GM18526 (cell line): ENCODE measurements around the gene SLC22A13.

Experiments used
- POLR2A ChIP-seq: IDR thresholded peaks from 3 replicates; pipeline ENCODE4 v1.6.1; 2011; ENCODE audit not compliant: insufficient read length; ENCODE audit errors: extremely low read depth

Gene SLC22A13

DNA sequence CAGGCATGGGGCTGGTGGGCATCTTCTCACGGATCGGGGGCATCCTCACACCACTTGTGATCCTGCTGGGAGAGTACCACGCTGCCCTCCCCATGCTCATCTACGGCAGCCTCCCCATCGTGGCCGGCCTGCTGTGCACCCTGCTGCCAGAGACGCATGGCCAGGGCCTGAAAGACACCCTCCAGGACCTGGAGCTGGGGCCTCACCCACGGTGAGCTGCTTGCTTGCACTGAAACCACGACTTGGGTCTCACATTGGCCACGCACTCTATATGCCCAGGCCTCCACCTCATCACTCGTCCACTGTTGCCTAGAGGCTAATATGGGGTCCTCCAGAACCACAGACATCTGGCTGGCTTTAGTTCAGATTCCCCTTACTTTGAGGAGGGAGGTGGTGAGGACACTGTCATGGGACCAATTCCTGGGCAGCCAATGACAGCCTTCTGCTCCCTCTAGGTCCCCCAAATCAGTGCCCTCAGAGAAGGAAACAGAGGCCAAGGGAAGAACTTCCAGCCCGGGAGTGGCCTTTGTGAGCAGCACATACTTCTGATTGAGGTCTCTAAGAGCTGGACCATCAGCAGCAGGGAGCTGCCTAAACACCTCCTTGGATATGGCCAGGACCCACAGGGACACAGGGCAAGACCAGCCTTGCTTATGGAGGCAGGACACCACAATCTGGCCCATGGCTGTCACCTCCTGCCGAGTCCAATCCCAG, 11.5 kb downstream of the SLC22A13 start:
- no peak for TF ChIP-seq POLR2A

GRCh38 chr3:38278841-38279240, 13.2 kb downstream of the SLC22A13 start:
- TF ChIP-seq POLR2A: no peak

DNA sequence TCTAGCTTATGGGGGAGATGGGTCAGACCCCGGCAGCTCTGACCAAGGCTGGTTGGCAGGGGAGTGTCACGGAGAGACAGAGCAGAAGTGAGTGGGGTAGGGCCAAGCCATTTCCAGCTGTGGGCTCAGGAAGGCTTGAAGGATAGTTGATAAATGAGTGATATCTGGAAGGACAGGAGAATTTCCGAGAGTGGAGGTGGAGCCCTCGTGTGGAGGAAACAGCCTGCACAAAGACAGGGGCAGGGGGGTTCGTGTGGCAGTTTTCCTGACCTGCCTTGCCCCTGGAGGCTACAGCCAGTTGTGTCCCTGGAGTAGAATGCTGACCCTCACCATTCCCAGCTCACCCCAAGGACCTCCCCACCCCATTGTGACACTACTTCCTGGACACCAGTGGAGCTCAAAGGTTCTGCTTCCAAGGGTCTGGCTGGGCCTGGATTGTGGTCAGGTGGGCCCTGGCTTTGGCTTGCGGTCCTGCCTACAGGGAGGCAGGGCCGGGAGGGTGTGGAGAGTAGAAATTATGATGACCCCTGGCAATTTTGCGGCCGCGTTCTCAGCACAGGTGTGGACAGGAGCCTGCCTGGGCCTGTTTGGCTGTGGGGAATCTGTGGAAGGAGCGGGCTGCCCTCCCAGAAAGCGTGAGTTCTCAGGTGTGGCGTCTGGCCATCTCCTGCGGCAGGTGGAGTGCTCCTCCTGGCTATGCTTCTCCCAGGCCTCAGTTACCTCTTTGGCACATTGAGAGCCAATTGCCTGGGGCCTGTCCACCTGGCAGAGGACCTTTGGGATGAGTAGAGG, 16.5 kb downstream of the SLC22A13 start, which contains the start of gene SLC22A14:
SLC22A14 (plus strand) TSS at position 400 of the 792 bp plus-strand sequence. CDS start 23,733 bp downstream, outside the sequence.
- no peak for TF ChIP-seq POLR2A

DNA sequence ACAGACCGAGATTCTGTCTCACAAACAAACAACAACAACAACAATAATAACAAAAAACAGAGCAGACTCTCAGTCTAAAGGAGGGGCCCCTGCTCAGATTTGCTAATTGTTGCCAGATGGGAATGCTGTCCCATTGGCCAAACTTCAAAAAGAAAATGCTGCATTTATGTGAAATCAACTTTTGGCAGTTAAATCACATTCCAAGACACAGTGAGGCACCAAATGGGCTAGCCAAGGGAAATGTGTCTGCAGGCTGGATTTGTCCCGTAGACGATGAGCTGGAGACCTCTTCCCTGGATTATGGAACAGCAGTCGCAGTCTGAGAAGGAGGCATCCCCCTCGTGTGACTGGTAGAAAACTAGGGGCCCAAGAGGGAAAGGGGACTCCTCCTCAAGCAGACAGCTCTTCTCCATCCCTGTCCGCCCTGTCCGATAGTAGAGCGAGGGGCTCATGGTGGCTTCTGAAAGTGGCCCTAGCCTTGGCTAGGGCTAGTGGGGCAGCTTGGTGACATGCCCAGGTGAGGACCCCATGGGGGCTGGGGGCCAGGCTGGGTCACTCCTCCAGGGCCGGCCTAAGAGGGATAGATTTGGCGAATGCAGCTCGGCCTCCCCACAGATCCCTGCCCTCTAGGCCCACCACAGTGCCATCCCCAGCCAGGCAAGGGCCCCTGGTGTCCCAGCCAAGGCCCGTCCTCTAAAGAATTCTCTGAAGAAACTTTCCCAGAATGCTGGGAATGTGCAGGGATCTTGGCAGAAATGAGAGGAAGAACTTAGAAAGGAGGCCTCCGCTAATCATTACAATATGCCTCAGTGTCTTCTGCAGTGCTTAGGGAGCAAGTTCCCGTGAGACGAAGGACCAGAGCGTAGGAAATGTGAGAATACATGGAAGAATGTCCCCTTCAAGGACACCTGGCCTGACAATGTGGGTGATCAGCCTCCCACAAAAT, 18.5 kb downstream of the SLC22A13 start:
- no peak for TF ChIP-seq POLR2A

DNA sequence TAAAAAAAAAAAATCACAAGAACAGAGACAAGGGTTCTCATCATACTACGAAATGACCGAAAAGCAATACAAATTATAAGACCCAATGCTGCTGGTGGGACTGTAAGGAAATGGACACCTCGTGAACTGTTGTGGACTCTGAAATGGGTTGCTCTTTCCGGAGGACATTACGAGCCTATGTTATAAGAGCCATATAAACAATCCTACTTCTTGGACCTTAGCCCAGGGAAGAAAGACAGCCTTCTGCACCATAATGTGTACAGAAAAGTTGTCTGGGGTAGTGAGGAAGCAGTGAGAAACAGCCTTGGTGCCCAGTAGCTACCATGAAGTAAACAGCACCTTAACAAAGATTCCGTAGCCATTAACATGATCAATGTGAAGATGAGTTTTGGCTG, 19.1 kb downstream of the SLC22A13 start:
- TF ChIP-seq POLR2A: no peak

- TF ChIP-seq POLR2A: no peak
Observed at GRCh38 chr3:38297537-38297936, 31.9 kb downstream of the SLC22A13 start.

DNA sequence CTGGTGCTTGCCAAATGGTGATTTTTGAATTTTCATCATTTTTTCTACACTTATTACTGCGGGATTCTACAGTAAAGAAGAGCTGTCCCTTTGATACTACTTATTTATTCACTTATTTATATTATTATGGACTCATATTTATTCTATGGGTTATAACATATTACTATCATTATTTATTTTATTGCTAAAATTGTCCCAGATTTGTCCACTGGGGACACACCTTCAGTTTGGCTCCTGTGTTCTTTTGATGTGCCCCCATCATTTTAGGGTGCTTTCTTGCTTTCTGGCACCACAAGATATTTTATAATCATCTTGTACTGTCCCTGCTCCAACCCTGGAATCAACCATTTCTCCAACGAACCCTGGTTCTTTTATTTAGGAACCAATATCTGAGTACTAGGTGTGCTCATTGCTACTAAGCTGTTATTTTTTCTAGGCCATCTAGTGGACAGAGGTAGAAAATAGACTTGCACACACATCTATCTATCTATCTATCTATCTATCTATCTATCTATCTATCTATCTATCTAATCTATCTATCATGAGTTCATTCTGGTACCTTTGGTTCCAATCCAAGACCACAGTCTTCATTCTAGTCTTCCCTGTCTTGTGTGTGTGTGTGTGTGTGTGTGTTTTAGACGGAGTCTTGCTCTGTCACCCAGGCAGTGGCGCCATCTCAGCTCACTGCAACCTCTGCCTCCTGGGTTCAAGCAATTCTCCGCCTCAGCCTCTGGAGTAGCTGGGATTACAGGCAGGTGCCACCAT, 32.5 kb downstream of the SLC22A13 start:
- no peak for TF ChIP-seq POLR2A

DNA sequence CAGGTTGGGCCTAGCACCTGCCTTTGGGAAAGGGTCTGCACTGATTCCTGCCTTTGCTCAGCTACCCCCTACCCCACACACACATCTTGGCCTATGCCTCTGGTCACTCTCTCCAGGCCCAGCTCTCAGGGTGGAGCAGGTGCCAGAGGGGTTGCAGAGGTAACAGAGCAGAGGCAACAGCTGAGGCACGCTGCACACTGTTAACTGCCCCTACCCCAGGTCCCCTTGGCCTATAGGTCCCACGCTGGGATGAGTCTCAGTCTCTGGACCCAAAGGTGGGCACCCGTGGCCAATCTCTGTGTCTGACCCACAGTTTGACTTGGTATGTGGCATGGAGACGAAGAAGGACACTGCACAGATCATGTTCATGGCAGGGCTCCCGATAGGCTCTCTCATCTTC, 41.3 kb downstream of the SLC22A13 start:
- no peak for TF ChIP-seq POLR2A

DNA sequence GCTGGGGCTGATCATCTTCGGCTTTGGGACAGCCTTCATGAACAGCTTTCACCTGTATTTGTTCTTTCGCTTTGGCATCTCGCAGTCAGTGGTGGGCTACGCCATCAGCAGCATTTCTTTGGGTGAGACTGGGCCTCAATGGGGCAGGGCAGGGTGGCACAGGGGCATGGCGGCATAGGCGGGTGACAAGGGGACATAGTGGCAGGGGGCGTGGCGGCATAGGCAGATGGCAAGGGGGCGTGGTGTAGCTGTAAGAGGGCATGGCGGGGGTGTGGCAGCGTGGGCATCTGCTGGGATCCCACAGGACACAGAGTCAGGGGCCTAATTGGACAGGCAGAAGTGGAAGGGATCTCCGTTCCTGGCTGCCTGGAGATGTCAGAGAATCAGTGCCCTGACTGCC, 42.0 kb downstream of the SLC22A13 start:
- no peak for TF ChIP-seq POLR2A

DNA sequence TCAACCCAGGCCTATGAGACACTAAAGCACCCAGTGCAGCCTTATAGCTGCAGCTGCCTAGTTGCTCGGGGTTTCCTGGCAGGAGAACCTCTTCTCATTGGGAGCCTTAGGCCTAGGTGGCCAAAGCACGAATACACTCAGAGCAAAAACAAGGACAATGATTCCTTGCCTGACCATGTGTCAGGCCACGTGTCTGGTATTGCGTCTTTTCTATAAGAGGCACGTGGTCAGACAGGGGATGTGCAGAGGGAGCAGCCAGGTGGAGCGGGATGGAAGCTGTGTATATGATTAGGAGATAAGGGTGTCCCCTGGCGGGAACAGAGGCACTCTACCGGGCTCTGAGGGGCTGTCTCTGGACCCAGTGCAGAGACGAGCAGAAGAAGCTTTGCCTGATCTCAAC, 42.8 kb downstream of the SLC22A13 start:
- TF ChIP-seq POLR2A: no peak

DNA sequence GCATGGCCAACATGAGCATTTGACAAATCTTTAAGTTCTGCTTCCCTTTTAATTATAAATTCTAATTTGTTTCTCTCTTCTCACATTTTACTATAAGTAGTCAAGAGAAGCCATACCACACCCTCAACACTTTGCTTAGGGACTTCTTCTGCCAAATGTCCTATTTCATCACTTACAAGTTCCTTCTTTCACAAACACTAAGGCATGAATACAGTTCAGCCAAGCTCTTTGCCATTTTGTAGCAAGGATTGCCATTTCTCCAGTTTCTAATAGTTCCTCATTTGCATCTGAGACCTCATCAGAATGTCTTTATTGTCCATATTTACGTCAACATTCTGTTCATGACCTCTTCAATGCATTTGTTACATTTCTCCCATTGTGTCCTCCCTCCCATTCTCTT, 45.9 kb downstream of the SLC22A13 start:
- TF ChIP-seq POLR2A: no peak

DNA sequence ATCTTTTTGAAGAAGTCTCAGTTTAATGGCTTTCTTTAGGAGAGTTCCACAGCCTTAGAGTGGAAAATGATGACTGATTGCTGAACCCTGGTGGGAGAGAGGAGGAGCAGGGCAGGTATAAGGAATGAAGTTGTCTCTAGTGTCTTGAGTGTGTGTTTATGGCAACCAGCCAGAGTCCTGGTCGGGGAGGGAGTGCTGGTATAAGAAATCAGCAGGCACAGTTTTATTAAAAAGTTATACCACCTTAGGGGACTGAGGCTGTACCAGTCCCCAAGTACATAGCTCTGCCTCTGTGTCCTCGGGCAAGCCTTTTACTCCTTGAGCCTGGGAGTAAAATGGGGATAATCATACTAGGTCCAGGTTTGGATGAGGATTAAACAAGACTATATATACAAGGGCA, 46.3 kb downstream of the SLC22A13 start:
- TF ChIP-seq POLR2A: no peak

- TF ChIP-seq POLR2A: no peak
Observed at GRCh38 chr3:38312356-38312755, 46.7 kb downstream of the SLC22A13 start.

DNA sequence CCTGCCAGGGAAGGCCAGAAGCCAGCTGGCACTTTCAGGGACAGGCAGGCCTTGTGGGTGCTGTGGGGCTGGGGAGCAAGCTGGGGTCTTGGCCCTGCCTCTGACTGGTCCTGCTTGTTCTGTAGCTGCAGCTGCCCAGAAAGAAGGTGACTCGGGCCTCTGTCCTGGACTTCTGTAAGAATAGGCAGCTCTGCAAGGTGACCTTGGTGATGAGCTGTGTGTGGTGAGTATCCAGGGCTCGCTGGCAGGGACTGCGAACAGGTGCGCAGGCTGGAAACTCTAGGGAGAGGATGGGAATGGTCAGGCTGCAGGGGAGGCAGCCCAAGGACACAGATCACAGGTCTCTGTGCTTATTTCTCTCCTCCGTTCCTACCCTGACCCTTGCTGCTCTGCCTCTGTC, 47.7 kb downstream of the SLC22A13 start:
- no peak for TF ChIP-seq POLR2A

DNA sequence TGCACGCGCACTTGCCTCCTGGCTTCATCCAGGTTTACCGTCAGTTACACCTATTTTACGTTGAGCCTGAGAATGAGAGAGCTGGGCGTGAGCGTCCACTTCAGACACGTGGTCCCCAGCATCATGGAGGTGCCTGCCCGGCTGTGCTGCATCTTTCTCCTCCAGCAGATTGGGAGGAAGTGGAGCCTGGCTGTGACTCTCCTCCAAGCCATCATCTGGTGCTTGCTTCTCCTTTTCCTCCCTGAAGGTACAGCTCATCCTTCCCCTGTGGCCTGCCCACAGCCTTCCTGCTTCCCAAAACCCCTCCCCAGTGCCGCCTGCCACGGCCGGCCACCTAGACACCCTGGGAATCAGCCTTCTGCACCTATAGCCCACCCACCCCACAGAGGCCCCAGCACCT, 48.1 kb downstream of the SLC22A13 start:
- no peak for TF ChIP-seq POLR2A
